ENCODE data around the gene MSL3. TPM values are rescaled to one million over a fixed set of nuclear protein-coding genes. Genes with fewer than 3 reads are reported as not detected.

The MSL3 gene
- total RNA-seq, 1 experiment from 2014 or later, result 39.3 TPM

- no TSS peak for BruUV-seq (replicated peaks)
- CTCF ChIA-PET, result no interaction called here
Observed at GRCh38 chrX:11751261-11751660, 6.8 kb upstream of the MSL3 start.

GRCh38 chrX:11753668-11754067 is 4.4 kb upstream of the MSL3 start:
- no peaks in the 10 kb centered on the region for H3K36me3 ChIP-seq (ENCODE audit: low read depth)
- H3F3A ChIP-seq (ENCODE audit: insufficient read depth, low read depth), result peaks cover 4% of the 10 kb centered on the region; the same call in 1 of the 2 replicates
- no peak overlapping the region for H3K27ac ChIP-seq
- H3K79me2 ChIP-seq (ENCODE audit: low read depth), result no peaks in the 10 kb centered on the region
- no peak overlapping the region for H3K4me2 ChIP-seq
- TF ChIP-seq EZH2 (IDR thresholded peaks at IDR 0.05; ENCODE audit: low read depth), result no peak
- no peak for TF ChIP-seq CTCF (conservative IDR thresholded peaks at IDR 0.05)
- no peaks in the 10 kb centered on the region for H3K9me2 ChIP-seq (ENCODE audit: insufficient read depth)
- no peaks in the 10 kb centered on the region for H4K20me1 ChIP-seq (ENCODE audit: insufficient read depth)
- no TSS peak for BruUV-seq (replicated peaks)
- H3K4me1 ChIP-seq (replicated peaks; ENCODE audit: insufficient read depth), result peaks cover 12% of the 10 kb centered on the region; the same call in 1 of the 2 replicates
- H3K9me3 ChIP-seq (ENCODE audit: insufficient read depth, low read depth), result no peaks in the 10 kb centered on the region
- ChIA-PET POLR2A (ENCODE audit: unreplicated experiment) (no interaction called here), CTCF (no interaction called here)
- no peak overlapping the region for H2AFZ ChIP-seq
- intact Hi-C loops (cut with micrococcal nuclease; ENCODE audit: unreplicated experiment), result loop anchor here (10.0 kb wide), 2 partner anchors 211 to 1741 kb away; no protein-coding TSS in a partner anchor
- no peaks in the 10 kb centered on the region for H3K27me3 ChIP-seq (ENCODE audit: insufficient read depth, low read depth)
- H3K4me3 ChIP-seq, result no peak overlapping the region
- DNase-seq, result no peak

More at GRCh38 chrX:11751261-11751660, 6.8 kb upstream of the MSL3 start:
- Histone ChIP-seq H3K27ac (no peak overlapping the region), H3K9me3 (ENCODE audit: insufficient read depth, low read depth) (no peaks in the 10 kb centered on the region), H3K4me3 (no peak overlapping the region), H3K4me2 (no peak overlapping the region), H3K27me3 (ENCODE audit: insufficient read depth, low read depth) (no peaks in the 10 kb centered on the region), H3F3A (ENCODE audit: insufficient read depth, low read depth) (peaks cover 4% of the 10 kb centered on the region; the same call in 1 of the 2 replicates), H3K36me3 (ENCODE audit: low read depth) (no peaks in the 10 kb centered on the region), H3K4me1 (replicated peaks; ENCODE audit: insufficient read depth) (peaks cover 5% of the 10 kb centered on the region; the same call in 1 of the 2 replicates), H4K20me1 (ENCODE audit: insufficient read depth) (no peaks in the 10 kb centered on the region), H3K79me2 (ENCODE audit: low read depth) (no peaks in the 10 kb centered on the region), H3K9me2 (ENCODE audit: insufficient read depth) (no peaks in the 10 kb centered on the region), H2AFZ (no peak overlapping the region)
- no peak for DNase-seq
- POLR2A ChIA-PET (ENCODE audit: unreplicated experiment), result interaction anchor here (0.5 kb wide), 1 partner anchor 844 kb away, joined by 3 read pairs; no protein-coding TSS in a partner anchor
- intact Hi-C loops (cut with micrococcal nuclease; ENCODE audit: unreplicated experiment), result loop anchor here (10.0 kb wide), 2 partner anchors 214 to 1744 kb away; no protein-coding TSS in a partner anchor
- TF ChIP-seq CTCF (conservative IDR thresholded peaks at IDR 0.05), result no peak
- no peak for TF ChIP-seq EZH2 (IDR thresholded peaks at IDR 0.05; ENCODE audit: low read depth)

- Histone ChIP-seq H2AFZ (no peak overlapping the region), H3K4me1 (replicated peaks; ENCODE audit: insufficient read depth) (peaks cover 15% of the 10 kb centered on the region), H3K79me2 (ENCODE audit: low read depth) (no peaks in the 10 kb centered on the region), H4K20me1 (ENCODE audit: insufficient read depth) (no peaks in the 10 kb centered on the region), H3K27ac (no peak overlapping the region), H3K4me3 (no peak overlapping the region), H3K4me2 (no peak overlapping the region), H3K9me2 (ENCODE audit: insufficient read depth) (no peaks in the 10 kb centered on the region), H3K27me3 (ENCODE audit: insufficient read depth, low read depth) (no peaks in the 10 kb centered on the region), H3K36me3 (ENCODE audit: low read depth) (no peaks in the 10 kb centered on the region), H3F3A (ENCODE audit: insufficient read depth, low read depth) (no peaks in the 10 kb centered on the region; the same call in 1 of the 2 replicates), H3K9me3 (ENCODE audit: insufficient read depth, low read depth) (no peaks in the 10 kb centered on the region)
- intact Hi-C loops (cut with micrococcal nuclease; ENCODE audit: unreplicated experiment), result loop anchor here (5.0 to 10.0 kb wide), 4 partner anchors 152 to 1740 kb away; no protein-coding TSS in a partner anchor
- no peak for TF ChIP-seq CTCF (conservative IDR thresholded peaks at IDR 0.05)
- TF ChIP-seq EZH2 (IDR thresholded peaks at IDR 0.05; ENCODE audit: low read depth), result no peak
- no TSS peak for BruUV-seq (replicated peaks)
- CTCF ChIA-PET, result no interaction called here
- DNase-seq, result no peak
- POLR2A ChIA-PET (ENCODE audit: unreplicated experiment), result no interaction called here
Observed at GRCh38 chrX:11754958-11755645, 2.9 kb upstream of the MSL3 start.

Data from PC-9 (cell line).